ENCODE results near the gene CCL27. TPM values are rescaled to one million over a fixed set of nuclear protein-coding genes. Genes with fewer than 3 reads are reported as not detected.
"Not testable (repeated sequence)": the region's sequence is repeated elsewhere in the genome, so short reads cannot be mapped to it uniquely, and the experiment has no call there.

Gene CCL27
- total RNA-seq, 1 donor from 2014 or later, result not detected

DNA sequence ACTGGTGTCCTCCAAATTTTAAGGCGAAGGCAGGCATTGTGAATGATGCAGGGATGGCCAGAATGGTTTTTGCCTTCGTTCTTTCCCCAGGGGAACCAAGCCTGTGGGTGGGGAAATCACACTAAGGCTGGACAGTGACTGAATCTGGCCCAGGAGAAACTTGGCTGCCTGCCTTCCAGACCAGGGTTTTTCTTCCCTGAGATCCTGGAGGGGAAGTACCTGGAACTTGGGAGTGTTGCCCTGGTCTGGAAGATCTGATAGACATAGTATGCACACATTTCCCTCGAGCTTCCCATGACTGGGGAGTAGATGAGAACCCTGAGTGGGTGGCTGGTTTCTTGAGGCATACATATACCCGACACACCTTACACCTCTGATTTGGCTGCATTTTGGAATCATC lies 11.1 kb downstream of the CCL27 start:
- DNase-seq (ENCODE audit: low spot score), result peak; percentile 37

DNA sequence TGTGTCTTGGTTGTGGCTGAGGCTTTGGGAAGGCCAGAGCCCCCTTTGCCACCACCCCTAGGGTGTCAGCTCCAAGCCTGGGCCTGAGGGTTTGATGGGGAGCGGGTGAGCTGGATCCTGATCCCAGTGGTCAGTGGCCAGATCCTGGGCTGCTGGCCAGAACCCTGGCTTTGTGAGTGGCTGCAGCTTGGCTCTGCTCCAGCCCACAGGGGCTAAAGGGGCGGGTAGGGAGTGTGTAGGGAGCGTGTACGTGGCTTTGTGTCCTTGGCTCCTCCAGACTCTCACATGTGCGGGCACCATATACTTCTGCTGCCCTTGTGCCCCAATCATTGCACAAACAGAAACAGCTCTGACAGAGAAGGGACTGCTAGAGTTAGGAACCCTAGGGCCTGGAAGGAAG lies 11.6 kb downstream of the CCL27 start:
- DNase-seq (ENCODE audit: low spot score), result no peak

DNA sequence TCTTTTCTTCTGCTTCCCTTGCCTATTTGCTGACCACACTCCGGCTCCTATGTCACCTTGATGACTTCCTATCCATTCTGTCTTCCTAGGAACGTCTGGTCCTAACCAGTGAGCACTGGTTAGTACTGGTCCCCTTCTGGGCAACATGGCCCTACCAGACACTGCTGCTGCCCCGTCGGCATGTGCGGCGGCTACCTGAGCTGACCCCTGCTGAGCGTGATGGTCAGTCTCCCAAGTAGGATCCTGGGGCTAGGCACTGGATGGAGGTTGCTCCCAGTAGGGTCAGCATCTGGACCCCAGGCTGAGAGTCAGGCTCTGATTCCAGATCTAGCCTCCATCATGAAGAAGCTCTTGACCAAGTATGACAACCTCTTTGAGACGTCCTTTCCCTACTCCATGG lies 13.8 kb downstream of the CCL27 start:
- no peak for DNase-seq (ENCODE audit: low spot score)

DNA sequence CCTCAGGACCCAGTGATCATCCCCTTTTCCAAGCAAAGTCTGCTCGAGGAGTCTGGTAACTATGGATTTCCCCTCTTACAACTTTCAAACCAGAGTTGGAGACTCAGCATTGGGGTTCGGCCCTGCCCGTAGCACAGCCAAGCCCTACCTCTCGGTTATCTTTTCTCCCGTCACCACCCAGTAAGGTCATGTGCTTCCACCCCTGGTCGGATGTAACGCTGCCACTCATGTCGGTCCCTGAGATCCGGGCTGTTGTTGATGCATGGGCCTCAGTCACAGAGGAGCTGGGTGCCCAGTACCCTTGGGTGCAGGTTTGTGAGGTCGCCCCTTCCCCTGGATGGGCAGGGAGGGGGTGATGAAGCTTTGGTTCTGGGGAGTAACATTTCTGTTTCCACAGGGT lies 14.8 kb downstream of the CCL27 start:
- DNase-seq (ENCODE audit: low spot score), result peak; percentile 21

DNA sequence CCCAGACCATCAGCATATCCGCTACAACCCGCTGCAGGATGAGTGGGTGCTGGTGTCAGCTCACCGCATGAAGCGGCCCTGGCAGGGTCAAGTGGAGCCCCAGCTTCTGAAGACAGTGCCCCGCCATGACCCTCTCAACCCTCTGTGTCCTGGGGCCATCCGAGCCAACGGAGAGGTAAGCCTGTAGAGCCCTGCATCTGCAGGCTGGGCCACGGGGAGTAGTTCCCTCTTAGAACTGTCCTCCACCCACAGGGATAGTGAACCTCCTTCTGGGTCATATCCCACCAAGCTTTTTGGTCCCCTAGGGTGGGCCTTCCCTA lies 15.4 kb downstream of the CCL27 start:
- DNase-seq (ENCODE audit: low spot score), result no peak

DNA sequence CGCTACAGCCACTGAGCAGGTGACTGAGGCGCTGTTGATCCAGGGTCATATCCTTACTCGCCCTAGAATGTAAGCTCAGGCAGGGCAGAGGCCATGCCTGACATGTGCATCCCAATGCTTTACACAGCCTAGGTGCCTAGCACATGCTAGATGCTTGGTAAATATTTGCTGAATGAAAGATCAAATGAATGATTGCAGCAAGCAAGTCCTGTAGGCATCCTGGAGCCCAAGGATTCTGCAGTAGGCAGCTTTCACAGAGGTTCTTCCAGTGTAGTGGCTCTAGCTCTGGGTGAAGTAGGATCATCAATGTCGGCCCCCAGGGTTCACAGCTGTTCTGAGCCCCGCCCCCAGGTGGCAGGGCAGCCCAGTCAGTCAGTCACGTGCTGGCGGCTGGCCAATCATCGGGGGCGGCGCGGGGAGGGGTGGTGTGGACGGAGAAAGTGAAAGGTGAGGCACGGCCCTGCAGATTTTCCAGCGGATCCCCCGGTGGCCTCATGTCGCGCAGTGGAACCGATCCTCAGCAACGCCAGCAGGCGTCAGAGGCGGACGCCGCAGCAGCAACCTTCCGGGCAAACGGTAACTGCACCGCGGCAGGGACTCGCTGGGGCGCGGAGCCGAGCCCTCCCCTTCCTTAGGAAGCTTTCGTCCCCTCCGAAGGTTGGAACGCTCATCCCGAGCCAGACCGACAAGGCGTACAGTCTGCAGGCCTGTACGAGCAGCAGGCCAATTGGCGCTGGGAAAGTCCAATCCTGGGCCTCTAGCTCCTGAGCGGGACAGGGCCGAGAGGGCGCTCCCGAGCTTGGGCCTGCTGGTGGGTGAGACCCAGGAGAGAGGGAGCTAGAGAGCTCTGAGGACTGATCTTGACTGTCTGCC lies 16.0 kb downstream of the CCL27 start, which contains the start of gene GALT:
TSS of gene GALT (plus strand) at position 465 of the 873 bp plus-strand sequence. CDS start at position 495, 30 bp downstream.
- DNase-seq (ENCODE audit: low spot score), result peak; percentile 95

DNA sequence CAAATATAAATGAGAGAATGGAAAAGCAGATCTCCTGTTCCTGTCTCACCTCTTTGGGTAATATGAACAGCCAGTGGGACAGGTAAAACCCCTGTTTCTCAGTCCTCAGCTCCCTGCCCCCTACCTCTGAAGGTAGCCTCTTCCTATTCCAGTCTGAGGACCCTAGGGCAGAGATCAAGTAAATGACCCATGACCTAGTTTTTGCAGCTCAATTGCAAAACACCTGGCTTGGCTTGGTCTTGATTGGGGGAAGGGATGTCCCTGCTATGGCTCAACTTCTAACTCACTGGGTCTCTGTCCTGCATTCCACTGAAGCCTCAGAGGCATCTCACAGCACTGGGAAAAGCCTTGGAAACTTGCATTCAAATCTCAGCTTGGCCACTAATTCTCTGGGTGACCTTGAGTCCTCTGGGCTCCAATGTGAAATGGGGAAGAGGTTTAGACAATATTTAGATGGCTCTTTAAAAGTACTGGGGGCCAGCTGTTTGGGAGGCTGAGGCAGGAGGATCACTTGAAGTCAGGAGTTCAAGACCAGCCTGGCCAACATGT lies 17.6 kb downstream of the CCL27 start:
- no peak for DNase-seq (ENCODE audit: low spot score)

DNA sequence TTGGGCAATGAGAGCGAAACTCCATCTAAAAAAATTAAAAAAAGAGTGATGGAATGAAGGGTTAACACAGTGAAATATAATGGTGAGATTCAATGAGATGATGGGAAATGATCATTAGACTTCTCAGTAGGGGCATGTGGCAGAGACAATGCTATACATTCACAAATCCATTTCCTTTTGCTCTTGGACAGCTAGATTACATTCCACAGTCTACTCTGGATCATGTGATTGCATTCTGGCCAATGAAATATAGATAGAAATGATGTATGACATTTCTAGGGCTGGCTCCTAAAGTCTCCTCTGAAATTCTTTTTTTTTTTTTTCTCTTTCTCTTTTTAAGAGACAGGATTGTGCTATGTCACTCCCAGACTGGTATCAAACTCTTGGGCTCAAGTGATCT lies 19.8 kb downstream of the CCL27 start:
- DNase-seq (ENCODE audit: low spot score), result no peak

DNA sequence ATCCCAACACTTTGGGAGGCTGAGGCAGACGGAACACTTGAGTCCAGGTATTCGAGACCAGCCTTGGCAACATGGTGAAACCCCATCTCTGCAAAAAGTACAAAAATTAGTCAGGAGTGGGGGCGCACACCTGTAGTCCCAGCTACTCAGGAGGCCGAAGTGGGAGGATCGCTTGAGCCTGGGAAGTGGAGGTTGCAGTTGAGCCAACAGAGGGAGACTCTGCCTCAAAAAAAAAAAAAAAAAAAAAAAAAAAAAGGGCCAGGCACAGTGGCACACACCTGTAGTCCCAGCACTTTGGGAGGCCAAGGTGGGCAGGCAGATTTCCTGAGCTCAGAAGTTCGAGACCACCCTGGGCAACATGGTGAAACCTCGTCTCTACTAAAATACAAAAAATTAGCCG lies 23.1 kb downstream of the CCL27 start:
- not testable (repeated sequence) for DNase-seq (ENCODE audit: low spot score)

DNA sequence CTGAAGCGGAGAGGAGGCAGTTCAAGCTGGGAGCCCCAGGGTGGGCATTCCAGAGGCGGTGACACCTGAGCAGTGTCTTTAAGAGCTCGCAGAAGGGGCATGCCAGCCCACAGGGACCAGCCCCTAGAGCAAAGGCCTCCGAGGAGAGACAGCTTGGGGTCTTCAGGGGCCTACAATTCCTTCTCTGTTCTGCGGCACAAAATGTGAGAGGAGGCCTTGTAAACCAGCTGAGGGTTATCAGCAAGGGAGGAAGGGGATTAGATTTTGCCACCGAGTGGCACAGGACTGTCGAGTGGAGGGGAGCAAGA lies 24.4 kb downstream of the CCL27 start:
- DNase-seq (ENCODE audit: low spot score), result no peak

DNA sequence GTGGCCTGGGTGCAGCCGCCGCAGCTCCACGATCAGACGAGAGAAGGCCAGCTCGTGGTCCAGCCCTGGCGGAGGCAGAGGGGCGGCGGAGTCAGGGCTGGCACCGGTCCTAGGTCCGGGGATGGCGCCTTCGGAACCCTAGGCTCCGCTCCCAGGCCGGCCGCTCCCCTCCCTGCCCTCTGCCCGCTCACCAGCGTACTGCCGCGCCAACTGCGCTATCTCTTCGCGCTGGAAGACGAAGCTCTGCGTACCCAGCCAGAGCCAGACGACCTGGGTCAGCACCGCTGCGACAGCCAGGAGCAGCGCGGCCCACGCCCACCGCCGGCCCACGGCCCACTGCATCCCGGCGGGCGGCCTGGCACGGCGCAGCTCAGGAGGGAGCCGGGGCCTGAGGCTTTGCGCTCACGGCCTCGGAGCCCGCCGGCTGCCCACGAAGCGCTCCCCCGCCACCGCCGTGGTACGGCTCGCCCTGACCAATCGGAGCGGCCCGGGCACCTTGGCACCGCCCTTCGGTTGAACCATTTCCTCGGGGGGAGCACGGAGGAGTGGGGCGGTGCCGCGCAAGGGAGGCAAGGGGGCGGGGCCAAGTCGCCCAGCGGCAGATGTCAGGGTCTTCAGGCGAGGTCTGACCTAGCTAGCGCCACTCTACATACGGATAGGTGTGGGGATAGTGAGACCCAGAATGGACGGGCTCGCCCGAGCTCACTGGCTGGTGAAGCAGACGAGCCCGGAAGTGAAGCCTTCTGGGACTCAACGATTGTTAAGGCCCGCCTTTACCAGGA lies 24.9 kb downstream of the CCL27 start, which contains the start of gene SIGMAR1:
TSS of gene SIGMAR1 (minus strand) at position 432 of the 782 bp plus-strand sequence. CDS start at position 342, 90 bp downstream.
- DNase-seq (ENCODE audit: low spot score), result peak; percentile 94

DNA sequence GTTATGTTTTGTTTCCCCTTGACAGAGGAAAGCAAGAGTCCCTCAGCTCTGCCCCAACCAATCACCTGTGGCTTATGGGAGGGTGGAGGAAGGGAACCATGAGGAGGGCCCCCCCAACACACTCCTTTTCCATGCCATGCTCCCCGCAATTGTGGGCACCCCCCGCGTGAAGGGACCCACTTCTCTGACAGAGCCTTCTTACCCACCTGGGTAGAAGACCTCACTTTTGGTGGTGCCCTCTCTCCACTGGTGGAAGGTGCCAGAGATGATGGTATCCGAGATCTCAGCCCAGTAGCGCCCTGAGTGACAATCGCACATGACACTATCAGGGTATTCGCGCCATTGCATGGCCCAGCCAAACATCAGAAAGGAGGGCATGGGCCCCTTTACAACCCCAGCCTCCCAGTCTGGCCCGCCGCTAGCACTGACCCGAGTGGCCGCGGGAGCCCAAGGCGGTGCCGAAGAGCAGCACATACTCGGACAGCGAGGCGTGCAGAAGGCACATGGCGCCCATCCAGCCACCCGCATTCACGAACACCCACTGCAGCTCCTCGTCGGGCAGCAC lies 25.6 kb downstream of the CCL27 start:
- DNase-seq (ENCODE audit: low spot score), result no peak

DNA sequence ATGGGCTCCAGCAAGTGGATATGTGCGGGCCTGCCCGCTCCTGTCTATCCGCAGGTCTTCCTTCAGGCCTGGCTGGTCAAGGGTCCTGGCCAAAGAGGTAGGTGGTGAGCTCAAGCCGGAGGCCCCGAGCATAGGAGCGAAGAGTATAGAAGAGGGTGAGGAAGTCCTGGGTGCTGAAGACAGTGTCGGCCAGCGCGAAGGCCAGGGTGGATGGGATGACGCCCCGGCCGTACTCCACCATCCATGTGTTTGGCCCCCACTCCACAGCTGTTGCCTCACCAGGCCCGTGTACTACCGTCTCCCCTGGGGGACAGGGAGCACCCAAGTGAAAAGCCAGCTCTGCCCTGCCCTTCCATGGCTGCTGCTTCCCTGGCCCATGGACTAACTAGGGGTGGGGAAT lies 26.9 kb downstream of the CCL27 start:
- no peak for DNase-seq (ENCODE audit: low spot score)

DNA sequence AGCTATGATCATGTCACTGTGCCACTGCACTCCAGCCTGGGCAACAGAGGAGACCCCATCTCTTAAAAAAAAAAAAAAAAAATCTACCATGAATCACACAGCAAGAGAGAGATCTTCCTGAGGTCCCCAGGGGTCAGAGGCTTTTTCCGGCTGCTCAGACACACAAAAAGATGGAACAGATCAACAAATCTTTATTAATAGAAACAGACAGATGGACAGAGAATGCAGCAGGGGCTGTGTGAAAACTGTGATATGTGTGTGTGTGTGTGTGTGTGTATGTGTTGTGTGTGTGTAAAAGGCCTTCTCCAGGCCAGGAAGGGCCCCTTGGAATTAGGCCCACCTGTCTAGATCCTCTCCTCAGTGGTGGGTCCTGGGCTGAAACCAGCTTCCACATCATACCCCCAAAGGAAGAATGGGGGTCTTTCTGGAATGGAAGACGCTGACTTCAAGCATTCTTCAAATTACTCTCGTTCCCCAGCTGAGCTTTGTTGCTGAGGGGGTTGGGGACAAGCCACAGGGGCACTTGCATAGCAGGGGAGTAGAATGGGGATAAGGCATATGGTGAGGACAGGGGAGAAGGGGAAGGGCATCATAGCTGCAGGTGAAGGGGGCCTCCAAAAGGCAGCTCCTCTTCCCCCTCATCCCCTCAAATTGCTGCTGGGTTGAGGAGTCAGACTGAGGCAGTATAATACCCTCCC lies 27.8 kb downstream of the CCL27 start:
- DNase-seq (ENCODE audit: low spot score), result no peak

DNA sequence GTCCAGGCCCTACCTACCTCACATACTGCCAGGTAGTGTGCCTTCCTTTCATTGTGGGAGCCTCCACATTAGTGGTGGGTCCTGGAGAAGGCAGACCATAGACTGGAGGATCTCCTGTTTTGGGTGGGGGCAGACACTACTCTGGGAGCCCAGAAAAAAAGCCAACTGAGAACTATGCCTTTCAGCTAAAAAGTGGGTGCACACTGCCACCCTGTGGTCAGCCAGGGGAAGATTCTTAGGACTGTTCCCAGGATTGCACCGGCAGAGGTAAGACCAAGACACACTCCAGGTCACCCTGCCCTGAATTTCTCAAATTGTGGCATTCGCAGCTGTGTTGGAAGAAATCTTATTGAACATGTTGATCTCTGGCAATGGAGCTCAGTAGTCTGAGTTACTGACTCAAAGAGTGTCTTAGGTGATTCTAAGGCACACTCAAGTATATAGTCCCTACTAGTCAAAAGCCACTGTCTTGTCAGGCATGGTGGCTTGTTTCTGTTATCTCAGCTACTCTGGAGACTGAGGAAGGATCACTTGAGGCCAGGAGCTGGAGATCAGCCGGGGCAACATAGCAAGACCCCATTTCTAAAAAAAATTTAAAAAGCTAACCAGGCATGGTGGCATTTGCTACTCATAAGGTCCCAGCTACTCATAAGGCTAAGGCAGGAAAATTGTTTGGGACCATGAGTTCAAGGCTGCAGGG lies 28.5 kb downstream of the CCL27 start:
- peak; percentile 61 for DNase-seq (ENCODE audit: low spot score)

DNA sequence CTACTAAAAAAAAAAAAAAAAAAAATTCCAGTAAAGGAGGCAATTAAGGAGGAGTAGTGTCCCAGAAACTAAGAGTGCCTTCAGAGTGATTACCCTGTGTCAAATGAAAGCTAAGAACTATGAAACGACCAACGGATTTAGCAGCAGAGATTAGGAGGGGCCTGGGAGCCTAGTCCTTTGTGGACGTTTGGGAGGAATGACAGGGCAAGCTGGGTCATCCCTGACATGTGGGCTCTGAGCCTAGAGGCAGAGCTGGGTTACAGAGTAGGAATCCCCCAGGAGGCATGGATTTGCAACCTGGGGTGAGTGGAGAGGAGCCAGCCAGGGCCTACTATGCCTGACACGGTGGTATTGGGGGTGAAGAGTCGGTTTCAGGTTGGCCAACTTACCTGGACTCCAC lies 29.3 kb downstream of the CCL27 start:
- no peak for DNase-seq (ENCODE audit: low spot score)

DNA sequence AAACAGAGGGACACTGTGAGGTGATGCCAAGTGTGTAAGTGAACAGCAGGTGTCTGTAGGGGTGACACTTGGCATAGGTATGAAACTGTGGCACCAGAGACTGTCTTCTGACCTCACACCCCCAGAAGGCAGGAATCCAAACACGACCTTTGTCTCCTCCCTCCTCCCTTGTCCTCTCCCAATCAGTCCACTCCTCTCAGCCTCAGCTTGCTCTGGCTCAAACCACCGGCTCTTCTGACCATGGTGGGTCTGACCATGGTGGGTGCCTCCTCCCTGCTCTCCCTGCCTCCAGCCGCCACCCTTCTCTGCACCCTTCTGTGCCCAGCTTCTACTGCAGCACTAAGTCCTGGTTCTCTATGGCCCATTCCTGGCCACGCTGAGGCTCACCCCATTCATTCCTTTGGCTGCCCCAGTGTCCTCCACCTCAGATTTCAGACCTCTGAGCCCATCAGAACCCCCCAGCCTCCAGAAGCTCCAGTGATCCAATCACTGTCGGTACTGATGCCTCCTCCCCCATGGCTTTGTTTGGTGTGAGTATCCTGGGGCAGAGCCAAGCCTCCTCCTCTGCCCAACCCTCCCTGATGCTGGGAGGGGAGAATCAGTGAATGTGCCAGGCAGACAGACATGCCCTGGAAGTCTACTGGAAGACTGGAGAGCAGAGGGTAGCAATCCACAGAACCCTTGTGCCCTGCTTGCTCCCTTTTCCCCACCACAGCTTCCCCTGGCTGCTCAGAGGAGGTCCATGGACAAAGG lies 31.9 kb downstream of the CCL27 start:
- no peak for DNase-seq (ENCODE audit: low spot score)

DNA sequence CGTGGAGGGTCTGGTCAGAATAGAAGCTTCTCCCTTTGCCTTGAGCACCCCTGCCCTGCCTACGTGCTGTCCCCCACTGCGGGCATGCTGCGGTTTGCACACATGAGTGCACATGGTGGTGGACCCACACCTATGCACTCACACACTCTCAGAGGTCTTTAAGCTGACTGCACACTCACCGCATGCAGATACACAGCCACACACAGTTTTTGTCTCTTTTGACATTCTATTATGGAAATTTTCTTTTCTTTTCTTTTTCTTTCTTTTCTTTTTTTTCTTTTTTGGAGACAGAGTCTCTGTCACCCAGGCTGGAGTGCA lies 33.0 kb downstream of the CCL27 start:
- no peak for DNase-seq (ENCODE audit: low spot score)

DNA sequence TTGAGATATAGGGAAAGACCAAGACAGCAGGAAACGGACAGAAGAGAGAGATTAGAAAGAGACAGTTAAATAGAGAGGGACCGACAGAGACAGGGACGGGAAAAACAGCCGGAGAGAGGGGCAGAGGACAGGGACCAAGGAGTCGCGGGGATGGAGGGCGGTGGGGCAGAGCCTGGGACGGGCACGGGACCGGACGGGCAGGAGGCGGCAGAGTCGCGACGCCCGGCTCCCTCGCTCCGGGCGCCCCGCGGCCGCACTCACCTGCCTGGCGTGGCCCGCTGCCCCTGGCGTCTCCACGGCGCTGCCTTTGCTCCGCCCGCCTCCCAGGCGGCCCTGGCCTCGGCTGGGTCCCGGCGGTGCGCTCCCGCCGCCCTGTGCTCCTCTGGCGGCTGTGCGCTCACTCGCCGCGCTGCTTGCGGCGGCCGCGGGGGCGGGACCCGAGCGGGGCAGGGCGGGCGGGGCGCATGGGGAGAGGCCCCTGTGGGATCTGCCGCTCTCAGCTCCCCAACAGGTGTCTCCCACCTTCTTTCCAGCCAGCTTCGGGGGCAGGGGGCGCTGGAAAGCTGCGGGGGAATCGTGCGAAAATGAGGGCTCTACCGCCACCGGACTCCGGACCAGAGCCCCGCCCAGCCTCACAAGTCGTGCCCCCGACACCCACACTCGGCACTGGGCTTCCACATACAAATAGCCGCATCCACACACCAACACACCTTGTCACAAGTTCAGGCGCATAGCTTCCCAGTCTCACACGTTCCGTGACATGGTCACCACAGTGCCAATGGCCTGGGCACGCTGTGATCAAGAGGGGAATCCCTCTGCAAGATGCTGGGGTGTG lies 33.6 kb downstream of the CCL27 start, which contains the start of gene ARID3C:
TSS of gene ARID3C (minus strand) at position 411 of the 835 bp plus-strand sequence. CDS start 1,052 bp downstream, outside the sequence.
- no peak for DNase-seq (ENCODE audit: low spot score)
